ENCODE results near the gene PAK1. TPM values are rescaled to one million over a fixed set of nuclear protein-coding genes. Genes with fewer than 3 reads are reported as not detected.

PAK1 gene
- total and polyA plus RNA-seq, 2 of the 4 experiments (the other 2 are of a cell fraction): 34.3 to 60.6 TPM

DNA sequence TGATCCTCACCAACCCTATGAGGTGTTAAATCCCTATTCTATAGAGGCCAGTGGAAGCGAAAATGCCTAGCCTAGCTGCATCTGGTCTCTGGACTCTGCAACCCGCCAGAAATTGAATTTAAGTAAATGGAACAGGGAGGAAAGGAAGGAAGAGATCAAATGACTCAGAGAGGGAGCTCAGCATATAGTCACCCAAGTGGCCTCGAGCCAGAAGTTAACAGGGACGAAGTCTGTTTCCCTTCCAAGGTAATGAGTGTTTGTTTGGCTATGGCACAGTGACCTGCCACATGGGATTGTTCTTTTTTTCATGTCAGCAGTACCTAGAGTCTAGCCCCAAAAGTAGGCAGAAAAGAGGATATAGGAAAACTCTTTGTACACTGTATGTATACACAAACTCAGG lies 66.3 kb downstream of the PAK1 start:
- Histone ChIP-seq H4K8ac (ENCODE audit: low read depth in 2 of 2, low read length in 2 of 2) (no peak overlapping the region), H3K56ac (ENCODE audit: extremely low read depth, insufficient read depth, low read length) (no peak overlapping the region), H3K14ac (replicated peaks; ENCODE audit: low read depth, low read length) (no peak overlapping the region), H3K27ac (ENCODE audit: insufficient read depth, low read length) (no peak overlapping the region), H4K5ac (ENCODE audit: low read depth, low read length) (no peak overlapping the region), H2AK9ac (replicated peaks; ENCODE audit: low read depth, low read length, poor library complexity) (no peak overlapping the region), H3K27me3 (ENCODE audit: control insufficient read depth, insufficient read depth, low read length) (no peaks in the 10 kb centered on the region), H2BK5ac (ENCODE audit: low read depth, low read length, poor library complexity, severe bottlenecking) (peak overlapping the region; percentile 7), H3K9ac (ENCODE audit: low read depth, low read length) (no peak overlapping the region), H3K4ac (ENCODE audit: low read depth, low read length) (no peak overlapping the region), H2BK15ac (ENCODE audit: low read depth, low read length) (no peak overlapping the region), H3K9me3 (ENCODE audit: control insufficient read depth, insufficient read depth, low read length) (no peaks in the 10 kb centered on the region), H3K4me3 (ENCODE audit: insufficient read depth, low read depth, low read length) (no peak overlapping the region), H3K4me1 (ENCODE audit: control insufficient read depth, insufficient read depth, low read length) (peaks cover 14% of the 10 kb centered on the region), H2AK5ac (ENCODE audit: low read depth, low read length) (no peak overlapping the region), H3K23ac (ENCODE audit: low read depth, low read length) (no peak overlapping the region), H4K91ac (ENCODE audit: insufficient read depth, low read depth, low read length) (no peak overlapping the region), H4K20me1 (ENCODE audit: insufficient read depth, low read length) (peaks cover 5% of the 10 kb centered on the region; the same call in 1 of the 2 replicates), H2BK20ac (ENCODE audit: low read depth, low read length) (no peak overlapping the region), H3K18ac (ENCODE audit: low read depth, low read length) (no peak overlapping the region), H3K36me3 (ENCODE audit: control insufficient read depth, insufficient read depth, low read length) (no peaks in the 10 kb centered on the region), H2BK120ac (ENCODE audit: low read depth, low read length) (no peak overlapping the region), H2AFZ (replicated peaks; ENCODE audit: low read length, poor library complexity) (no peak overlapping the region), H3K79me1 (ENCODE audit: low read depth in 1 of 2, low read length in 2 of 2) (peaks cover 20 to 85% of the 10 kb centered on the region in 2 experiments), H3K9me1 (ENCODE audit: insufficient read depth, low read length) (peaks cover 13% of the 10 kb centered on the region), H3K4me2 (ENCODE audit: low read depth, low read length) (peak overlapping the region; percentile 48; the same call in 1 of the 2 replicates)
- in situ Hi-C loops (cut with MboI; ENCODE audit: low sequenced_read_pairs): no loop called here
- TF ChIP-seq MAFK (IDR thresholded peaks at IDR 0.05; ENCODE audit: low read depth, low read length) (peak; percentile 45), RFX5 (IDR thresholded peaks at IDR 0.05; ENCODE audit: low read depth, low read length) (no peak)
- WGBS, 2 experiments (ENCODE audit: extremely low coverage in 2 of 2, insufficient read length in 1 of 2): 0% methylated on average over 1 of the region's 4 CpGs; no CpG with 5 or more reads in 1 of the 2 experiments
- dilution Hi-C loops (cut with HindIII; ENCODE audit: low sequenced_read_pairs, unreplicated experiment): no loop called here
- POLR2A ChIA-PET (ENCODE audit: unreplicated experiment): no interaction called here
- peak; percentile 50 for ATAC-seq (ENCODE audit: low read depth)
- intact Hi-C loops (cut with micrococcal nuclease): no loop called here
- CTCF ChIA-PET: interaction anchor here (0.6 to 1.2 kb wide), 2 partner anchors 37 to 93 kb away, joined by 3 to 4 read pairs; no protein-coding TSS in a partner anchor
- peak; percentile 92 for DNase-seq
- BruUV-seq (replicated peaks): no TSS peak

All from IMR-90 (cell line).